Lower lobe of right lung (tissue), 2 donors: ENCODE results near the gene TEX35. TPM values are rescaled to one million over a fixed set of nuclear protein-coding genes. Genes with fewer than 3 reads are reported as not detected.

Source experiments
- ATAC-seq, 2 donors: fragments of 200-7000 bp; cut with Tn5 transposase; one replicate each; pipeline ENCODE4 v1.9.1; 2020 to 2022; ENCODE audit warnings: mild to moderate bottlenecking in 2 of 2, moderate library complexity in 2 of 2
- DNase-seq: peaks from one replicate; pipeline ENCODE4 v3.0.0-alpha.2; 2020
- H3K27ac ChIP-seq: fragments of 200-600 bp; one replicate; pipeline ENCODE4 v1.8.0; 2022
- H3K27me3 ChIP-seq: fragments of 200-600 bp; one replicate; pipeline ENCODE4 v1.8.0; 2022; ENCODE audit warnings: low read depth
- H3K36me3 ChIP-seq: fragments of 200-600 bp; one replicate; pipeline ENCODE4 v1.8.0; 2022; ENCODE audit warnings: mild to moderate bottlenecking
- H3K4me1 ChIP-seq: fragments of 200-600 bp; one replicate; pipeline ENCODE4 v1.8.0; 2022
- H3K4me3 ChIP-seq: fragments of 200-600 bp; one replicate; pipeline ENCODE4 v1.8.0; 2022; ENCODE audit warnings: mild to moderate bottlenecking
- H3K9me3 ChIP-seq: fragments of 200-600 bp; one replicate; pipeline ENCODE4 v1.8.0; 2022
- CTCF ChIP-seq: fragments of 200-600 bp; IDR thresholded peaks from one replicate; pipeline ENCODE4 v1.8.0; 2022; ENCODE audit warnings: antibody characterized with exemption, mild to moderate bottlenecking
- intact Hi-C: fragments of 100-400 bp; cut with DNase I; formaldehyde crosslinking; loops from one replicate; pipeline ENCODE4 v1.11.0; 2022
- total RNA-seq: library from RNA; stranded (reverse); fragmentation: NEBNext Ultra II Directional; extraction: Animal tissue kit (Norgen Biotek cat#: 25700); gene quantifications from one replicate; pipeline ENCODE4 v1.2.1, GENCODE V29; 2021
- donor health status: DM: no; HTN: yes; CAD: no; lungs with severe emphysema.

TEX35 gene
- total RNA-seq, 1 donor from 2014 or later = not detected

DNA sequence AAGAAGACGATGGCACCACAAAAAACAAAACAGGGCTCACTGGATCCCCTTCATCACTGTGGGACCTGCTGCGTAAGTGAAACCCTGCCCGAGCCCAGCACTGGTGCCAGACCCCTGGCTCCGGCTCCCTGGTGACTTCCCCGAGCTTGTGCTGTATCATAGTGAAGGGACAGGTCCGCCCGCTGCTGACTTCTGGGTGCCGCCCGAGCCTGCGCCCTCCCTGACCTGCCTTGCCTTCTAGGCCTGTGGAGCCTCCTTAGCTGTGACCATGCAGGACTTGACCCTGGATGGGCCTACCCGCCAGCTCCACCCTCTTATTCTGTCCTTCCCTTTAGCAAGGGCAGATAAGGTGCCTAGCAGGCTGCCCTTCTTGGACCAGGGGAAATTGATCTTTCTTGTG, 7.9 kb downstream of the TEX35 start:
- no peaks in the 10 kb centered on the region for H3K27me3 ChIP-seq
- ATAC-seq = no peak
- H3K4me3 ChIP-seq = no peak overlapping the region
- intact Hi-C loops = no loop called here
- H3K27ac ChIP-seq = no peak overlapping the region
- no peaks in the 10 kb centered on the region for H3K9me3 ChIP-seq
- no peak for TF ChIP-seq CTCF
- no peaks in the 10 kb centered on the region for H3K4me1 ChIP-seq
- DNase-seq = no peak
- no peaks in the 10 kb centered on the region for H3K36me3 ChIP-seq

DNA sequence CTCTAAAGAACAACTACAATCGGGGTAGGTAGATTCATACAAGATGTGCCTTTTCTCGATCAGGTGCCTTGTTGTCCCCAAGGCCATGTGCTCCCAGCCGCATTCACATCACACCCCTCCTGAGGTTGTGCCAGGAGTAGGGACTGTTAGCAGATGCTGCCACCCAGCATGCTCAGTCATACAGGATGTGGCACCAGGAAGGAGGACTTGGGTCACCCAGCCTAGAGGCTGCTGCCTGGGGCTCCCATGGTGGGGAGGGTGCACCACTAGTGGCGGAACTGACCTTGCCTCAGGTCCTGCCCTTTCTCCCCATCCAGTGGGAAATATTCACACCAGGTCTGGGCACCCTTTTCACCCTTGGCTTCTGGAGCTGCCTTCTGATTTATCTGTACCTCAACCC, 8.3 kb downstream of the TEX35 start:
- Histone ChIP-seq H3K9me3 (no peaks in the 10 kb centered on the region), H3K27ac (no peak overlapping the region), H3K4me1 (no peaks in the 10 kb centered on the region), H3K27me3 (no peaks in the 10 kb centered on the region), H3K4me3 (no peak overlapping the region), H3K36me3 (no peaks in the 10 kb centered on the region)
- no peak for TF ChIP-seq CTCF
- intact Hi-C loops = no loop called here
- ATAC-seq (no peak), DNase-seq (no peak)

- no peaks in the 10 kb centered on the region for H3K27me3 ChIP-seq
- ATAC-seq = no peak
- intact Hi-C loops = no loop called here
- no peak for DNase-seq
- TF ChIP-seq CTCF = no peak
- H3K9me3 ChIP-seq = no peaks in the 10 kb centered on the region
- no peak overlapping the region for H3K27ac ChIP-seq
- H3K4me3 ChIP-seq = no peak overlapping the region
- H3K36me3 ChIP-seq = no peaks in the 10 kb centered on the region
- peaks cover 4% of the 10 kb centered on the region for H3K4me1 ChIP-seq
These were observed 14.2 kb downstream of the TEX35 start for GRCh38 chr1:178527117-178527516.

GRCh38 chr1:178528228-178528952, 15.5 kb downstream of the TEX35 start:
- Histone ChIP-seq H3K4me1 (peaks cover 8% of the 10 kb centered on the region), H3K9me3 (no peaks in the 10 kb centered on the region), H3K36me3 (no peaks in the 10 kb centered on the region), H3K27me3 (no peaks in the 10 kb centered on the region), H3K27ac (no peak overlapping the region), H3K4me3 (no peak overlapping the region)
- intact Hi-C loops = no loop called here
- TF ChIP-seq CTCF = no peak
- no peak for ATAC-seq
- DNase-seq = no peak

- TF ChIP-seq CTCF = no peak
- DNase-seq (no peak), ATAC-seq (no peak)
- no peaks in the 10 kb centered on the region for H3K36me3 ChIP-seq
- no peaks in the 10 kb centered on the region for H3K27me3 ChIP-seq
- no peak overlapping the region for H3K4me3 ChIP-seq
- intact Hi-C loops = no loop called here
- H3K9me3 ChIP-seq = no peaks in the 10 kb centered on the region
- H3K27ac ChIP-seq = no peak overlapping the region
- peaks cover 8% of the 10 kb centered on the region for H3K4me1 ChIP-seq
These were observed 16.0 kb downstream of the TEX35 start for GRCh38 chr1:178528953-178529335.
